ENCODE results near the gene LRRFIP2.

DNA sequence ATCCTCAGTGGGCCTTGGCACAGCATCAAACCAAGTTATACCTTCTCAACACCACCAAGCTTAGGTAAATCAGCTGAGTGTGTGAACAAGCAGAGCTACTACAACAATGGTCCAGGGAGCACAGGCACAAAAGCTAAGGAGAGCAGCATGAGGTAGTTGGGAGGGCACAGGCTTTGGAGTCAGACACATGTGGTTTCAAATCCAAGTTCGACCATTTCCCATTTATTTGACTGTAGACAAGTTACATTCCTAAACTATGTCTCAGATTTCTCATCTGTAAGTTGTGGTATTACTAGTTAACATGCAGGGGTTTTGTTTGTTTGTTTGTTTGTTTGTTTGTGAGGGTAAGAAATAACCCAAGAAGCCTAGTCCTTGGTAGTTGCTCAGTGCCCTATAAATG, 134.2 kb downstream of the LRRFIP2 start:
- TF ChIP-seq CTCF (IDR thresholded peaks at IDR 0.05), result no peak
- no peak for TF ChIP-seq POLR2A (IDR thresholded peaks at IDR 0.05)

All from lower leg skin (tissue), 3 donors.